KOPT-K1 (cell line): ENCODE data around the gene KCTD1.
A peak's percentile ranks its signal among the peaks of the same experiment; 100 is the strongest.

Experiments
- H3K27ac ChIP-seq: fragments of 200-600 bp; sonication (generic); 2 replicates; pipeline ENCODE4 v1.5.1; 2016; ENCODE audit warnings: antibody characterized with exemption, mild to moderate bottlenecking, low read depth, low read length; ENCODE audit not compliant: poor library complexity, severe bottlenecking
- H3K36me3 ChIP-seq: fragments of 200-600 bp; sonication (generic); 2 replicates; pipeline ENCODE4 v1.5.1; 2017; ENCODE audit warnings: antibody characterized with exemption, mild to moderate bottlenecking, low read length, moderate library complexity; ENCODE audit not compliant: insufficient read depth
- H3K9me3 ChIP-seq: fragments of 200-600 bp; sonication (generic); 2 replicates; pipeline ENCODE4 v1.5.1; 2017; ENCODE audit warnings: antibody characterized with exemption, low read length, mild to moderate bottlenecking; ENCODE audit not compliant: insufficient read depth, poor library complexity, severe bottlenecking

KCTD1 gene

DNA sequence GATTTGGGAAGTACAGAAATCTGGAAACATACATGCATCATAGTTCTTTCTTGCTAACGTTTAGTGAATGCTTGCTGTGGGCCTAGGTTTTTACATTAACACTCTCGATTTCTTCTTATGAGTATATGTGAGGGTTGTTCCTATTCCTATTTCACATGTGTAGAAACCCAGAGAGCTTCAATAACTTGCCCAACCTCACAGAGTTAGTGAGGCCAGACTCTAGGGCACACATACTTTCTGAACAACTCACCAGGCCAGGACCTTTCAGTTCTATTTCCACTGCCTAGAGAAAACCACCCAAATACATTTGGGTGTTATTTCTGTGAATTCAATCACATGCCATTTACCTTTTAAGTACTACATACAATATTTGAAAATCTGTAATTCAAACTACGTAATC is 8.2 kb upstream of the KCTD1 start:
- no peaks in the 10 kb centered on the region for H3K9me3 ChIP-seq
- no peaks in the 10 kb centered on the region for H3K36me3 ChIP-seq
- H3K27ac ChIP-seq = no peak overlapping the region

DNA sequence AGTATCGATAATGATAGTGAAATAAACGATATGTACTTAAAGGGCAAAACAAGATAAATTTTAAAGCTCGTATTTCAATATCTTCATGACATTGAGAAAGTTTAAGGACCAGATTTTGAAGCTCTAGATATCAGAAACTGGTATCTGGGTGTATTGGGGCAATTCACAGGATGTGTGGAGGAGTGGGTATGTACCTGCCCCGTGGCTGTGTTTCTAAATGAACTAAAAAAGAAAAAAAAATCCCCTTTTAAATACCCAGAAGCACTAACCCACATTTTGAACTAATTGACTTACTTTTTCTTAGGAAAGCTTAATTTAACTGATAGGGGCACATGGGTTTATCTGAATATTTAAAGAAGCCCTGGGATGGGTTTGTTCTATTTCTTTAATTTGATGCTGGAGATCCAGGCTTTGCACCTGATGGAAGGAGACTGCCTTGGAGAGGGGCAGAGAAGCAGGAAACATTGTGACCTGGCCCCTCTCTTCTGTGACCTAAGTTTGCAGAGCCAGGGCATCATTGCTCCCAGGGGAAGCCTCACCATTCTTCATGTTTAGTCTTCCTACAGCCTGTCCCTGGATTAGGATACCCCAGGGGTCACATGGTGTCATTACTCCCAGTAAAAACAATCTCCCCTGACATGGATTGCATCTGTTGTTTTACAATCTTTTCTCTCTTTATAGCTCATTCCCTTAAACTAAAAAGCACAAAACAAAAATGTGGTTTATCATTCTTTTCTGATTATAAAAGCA is 7.6 kb upstream of the KCTD1 start:
- Histone ChIP-seq H3K9me3 (no peaks in the 10 kb centered on the region), H3K27ac (no peak overlapping the region), H3K36me3 (no peaks in the 10 kb centered on the region)

DNA sequence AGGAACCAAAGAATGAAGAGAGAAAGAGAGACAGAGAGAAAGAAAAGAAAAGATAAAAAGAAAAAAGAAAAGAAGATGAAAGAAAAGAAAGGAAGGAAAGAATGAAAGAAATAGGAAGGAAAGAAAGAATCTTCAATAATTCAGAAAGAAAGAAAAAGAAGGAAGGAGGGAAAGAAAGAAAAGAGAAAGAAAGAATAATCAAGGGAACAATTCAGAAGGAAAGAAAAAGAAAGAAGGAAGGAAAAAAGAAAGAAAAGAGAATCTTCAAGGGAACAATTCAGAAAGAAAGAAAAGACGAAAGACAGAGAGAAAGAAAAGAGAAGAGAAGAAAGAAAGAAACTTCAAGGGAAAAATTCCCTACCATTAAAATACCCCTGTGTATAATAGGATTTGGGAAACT is 5.6 kb upstream of the KCTD1 start:
- no peaks in the 10 kb centered on the region for H3K36me3 ChIP-seq
- no peak overlapping the region for H3K27ac ChIP-seq
- no peaks in the 10 kb centered on the region for H3K9me3 ChIP-seq

DNA sequence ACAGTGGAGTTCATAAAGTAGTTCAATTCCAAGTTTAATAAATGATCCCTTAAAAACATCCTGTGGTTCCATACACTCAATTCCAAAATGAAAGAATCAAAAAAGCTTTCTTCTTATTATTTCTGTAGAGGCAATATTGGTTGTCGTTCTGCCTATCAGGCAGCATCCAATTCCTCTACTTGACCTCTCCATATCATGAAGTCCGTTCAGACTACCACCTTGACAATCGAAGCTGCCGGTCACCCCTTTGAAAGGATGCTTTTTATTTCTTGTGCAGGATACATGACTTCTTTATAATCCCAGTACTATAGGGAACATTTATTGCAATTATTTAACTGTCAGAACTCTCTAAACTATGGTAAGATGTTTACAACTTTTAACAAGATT is 3.3 kb upstream of the KCTD1 start:
- no peaks in the 10 kb centered on the region for H3K9me3 ChIP-seq
- no peaks in the 10 kb centered on the region for H3K36me3 ChIP-seq
- no peak overlapping the region for H3K27ac ChIP-seq

DNA sequence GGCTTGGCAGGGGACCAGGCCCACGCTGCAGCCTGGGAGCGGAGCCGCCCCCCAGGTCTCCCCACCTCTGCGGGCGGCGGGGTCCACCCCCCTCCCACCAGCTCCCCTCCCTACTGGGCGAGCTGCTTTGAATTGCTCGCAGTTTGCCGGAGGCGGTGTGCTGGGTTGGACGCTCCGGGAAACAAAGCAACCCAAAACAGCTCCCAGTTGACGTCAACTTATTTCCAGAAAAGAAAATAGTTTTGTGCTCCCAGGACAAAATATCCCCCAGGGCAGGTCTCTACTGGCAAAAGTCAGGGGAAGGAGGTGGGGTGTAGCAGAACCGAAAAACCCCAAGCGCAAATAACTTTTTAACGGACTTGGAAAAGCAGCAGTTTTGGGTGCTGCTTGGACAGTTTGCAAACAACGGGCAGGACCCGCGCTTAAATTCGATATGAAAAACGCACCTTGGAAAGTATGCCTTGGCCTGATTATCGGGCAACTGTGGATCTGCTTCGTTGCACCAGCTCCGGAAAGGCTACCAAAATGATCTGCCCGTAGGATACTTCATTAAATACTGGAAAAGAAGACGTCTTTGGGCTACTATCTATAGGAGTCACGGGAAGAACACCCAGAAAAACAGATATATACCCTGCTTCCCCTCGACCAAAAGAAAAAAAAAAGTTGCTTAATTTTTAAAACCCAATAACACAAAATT is 2.8 kb upstream of the KCTD1 start:
- Histone ChIP-seq H3K36me3 (no peaks in the 10 kb centered on the region), H3K27ac (no peak overlapping the region), H3K9me3 (no peaks in the 10 kb centered on the region)

DNA sequence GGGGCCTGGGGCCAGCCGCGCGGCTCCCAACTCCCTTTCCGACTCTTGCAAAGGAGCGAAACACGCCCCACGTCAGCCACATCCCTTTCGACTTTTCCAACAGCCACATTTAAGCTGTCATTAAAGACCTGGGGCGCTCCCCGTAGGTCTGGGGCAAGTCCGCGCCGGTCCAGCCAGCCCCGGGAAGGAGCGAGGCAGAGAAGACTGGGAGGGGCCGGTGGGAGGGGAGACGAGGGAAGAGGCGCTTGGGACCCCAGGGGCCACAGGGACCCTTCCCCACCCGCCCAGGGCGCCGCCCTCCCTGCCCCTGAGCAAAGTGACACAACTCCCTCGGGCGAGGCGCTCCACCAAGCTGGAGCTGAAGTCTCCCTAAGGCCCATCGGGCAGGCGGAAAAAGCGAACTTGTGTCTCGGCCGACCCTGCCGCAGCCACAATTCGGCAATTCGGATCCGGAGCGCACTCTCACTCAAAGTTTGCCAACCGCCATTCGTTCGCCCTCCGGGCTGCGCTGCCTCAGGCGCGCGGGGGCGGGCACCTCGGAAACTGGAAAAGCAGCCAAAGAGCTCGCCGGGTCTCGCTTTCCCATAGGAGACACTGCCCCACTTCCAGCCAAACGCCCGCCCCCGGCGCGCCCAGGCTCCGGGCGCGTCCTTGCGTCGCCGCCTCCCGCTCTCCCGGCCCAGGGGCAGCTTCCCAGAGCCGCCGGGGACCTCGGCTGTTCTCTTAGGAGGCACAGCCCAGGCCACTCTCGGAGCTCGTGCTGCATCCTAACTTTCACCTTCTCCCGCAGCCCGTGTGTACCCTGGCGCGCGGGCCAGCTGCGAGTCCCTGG is 1.1 kb upstream of the KCTD1 start:
- peak overlapping the region; percentile 72 for H3K27ac ChIP-seq

DNA sequence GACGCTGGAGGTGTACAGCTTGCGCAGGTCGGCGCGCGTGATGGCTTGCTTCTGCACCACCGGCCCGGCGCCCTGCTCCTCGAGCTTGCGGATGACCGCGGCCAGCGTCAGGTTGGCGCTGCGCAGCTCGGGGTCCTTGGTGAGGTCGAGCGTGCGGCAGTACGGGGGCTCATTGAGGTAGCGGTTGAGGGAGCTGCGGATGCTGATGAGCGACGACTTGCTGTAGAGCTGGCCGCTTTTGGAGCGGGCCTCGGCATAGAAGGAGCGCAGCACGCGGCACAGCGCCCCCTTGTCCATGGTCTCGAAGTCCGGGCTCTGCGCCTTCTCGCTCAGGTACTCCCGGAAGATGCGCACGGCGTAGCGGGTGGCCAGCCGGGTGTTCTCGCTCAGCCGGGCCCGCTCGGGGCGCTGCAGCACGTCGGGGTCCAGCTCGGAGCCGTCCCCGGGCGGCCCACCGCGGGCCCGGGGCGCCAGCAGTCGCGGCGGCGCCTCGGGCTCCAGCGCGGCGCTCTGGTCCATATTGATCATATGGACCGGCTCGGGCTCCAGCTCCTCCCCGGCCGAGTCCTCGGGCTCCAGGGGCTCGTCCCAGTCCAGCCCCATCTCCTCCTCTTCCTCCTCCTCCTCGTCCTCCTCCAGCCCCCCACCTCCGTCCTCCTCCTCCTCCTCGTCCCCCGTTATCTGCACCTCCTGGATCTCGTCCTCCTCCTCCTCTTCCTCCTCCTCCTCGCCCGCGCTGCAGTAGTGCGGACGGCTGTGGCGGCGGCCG is 523 bp downstream of the KCTD1 start:
- no peaks in the 10 kb centered on the region for H3K36me3 ChIP-seq
- H3K27ac ChIP-seq = peak overlapping the region; percentile 72
- H3K9me3 ChIP-seq = no peaks in the 10 kb centered on the region

More for the DNA sequence above, 1.1 kb upstream of the KCTD1 start:
- H3K36me3 ChIP-seq = no peaks in the 10 kb centered on the region
- no peaks in the 10 kb centered on the region for H3K9me3 ChIP-seq

DNA sequence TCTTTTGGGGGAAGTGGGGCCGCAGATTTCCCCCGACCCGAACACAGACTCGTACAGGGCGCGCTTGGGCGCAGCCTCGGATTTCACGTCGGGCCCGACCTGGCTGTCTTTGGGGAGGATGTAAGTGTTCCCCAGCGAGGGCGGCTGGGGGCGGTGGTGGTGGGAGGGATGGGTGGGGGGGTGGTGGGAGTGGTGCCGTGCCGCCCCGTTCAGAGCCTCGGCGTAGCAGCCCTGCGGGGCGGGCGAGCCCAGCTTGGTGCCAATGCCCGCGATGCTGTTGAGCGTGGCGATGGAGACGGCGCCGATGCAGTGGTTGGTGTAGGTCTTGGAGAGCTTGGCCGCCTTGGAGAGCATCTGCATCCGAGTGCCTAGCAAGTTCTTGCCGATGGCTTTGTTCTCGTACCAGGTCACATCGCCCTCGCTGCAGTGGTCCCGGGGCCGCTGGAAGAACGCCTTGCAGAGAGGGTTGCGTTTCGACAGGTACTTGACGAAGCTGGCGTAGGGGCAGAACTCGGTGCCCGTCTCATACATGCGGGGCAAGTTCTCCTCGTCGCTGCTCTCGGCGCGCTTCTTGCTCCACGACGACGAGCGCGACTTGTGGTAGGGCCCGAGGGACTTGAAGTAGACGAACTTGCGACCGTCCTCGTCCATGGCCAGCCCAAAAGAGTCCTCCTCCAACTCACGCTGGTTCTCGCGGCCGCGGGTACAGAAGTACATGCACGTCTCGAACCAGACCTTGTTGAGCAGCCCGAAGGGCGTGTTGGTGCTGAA is 1.3 kb downstream of the KCTD1 start:
- Histone ChIP-seq H3K27ac (no peak overlapping the region), H3K9me3 (no peaks in the 10 kb centered on the region), H3K36me3 (no peaks in the 10 kb centered on the region)

DNA sequence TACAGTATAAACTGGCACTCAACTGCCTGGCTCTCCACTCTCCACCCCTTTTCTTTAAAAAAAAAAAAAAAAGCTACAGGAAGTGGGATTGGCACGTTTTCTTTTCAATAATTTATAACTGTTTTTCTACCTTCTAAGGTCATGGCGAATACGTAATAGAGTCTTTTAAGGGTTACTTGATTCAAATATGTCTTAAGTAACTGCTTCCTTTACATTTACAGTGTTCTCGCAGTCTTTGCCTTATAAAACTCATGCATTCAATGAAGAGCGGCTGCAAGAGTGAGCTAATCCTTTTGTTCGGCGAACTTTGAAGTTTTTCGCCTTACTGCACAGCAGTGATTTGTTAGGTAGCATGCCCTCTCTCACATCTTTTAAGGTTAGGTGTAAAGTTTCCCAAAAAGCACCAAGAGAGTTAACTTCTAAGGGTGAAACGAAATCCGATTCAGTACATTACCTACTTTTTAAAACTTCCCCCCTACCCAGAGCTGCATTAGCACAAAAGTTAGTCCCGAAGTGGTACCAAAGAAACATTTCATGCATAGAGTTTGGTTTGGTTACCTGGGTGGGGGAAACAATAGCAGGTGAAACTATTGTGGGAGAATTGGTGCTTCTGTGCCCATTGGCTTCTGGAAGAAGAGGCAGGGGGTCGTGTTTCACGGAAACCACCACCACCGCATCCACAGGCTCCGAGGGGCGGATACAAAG is 2.0 kb downstream of the KCTD1 start:
- H3K27ac ChIP-seq = no peak overlapping the region
- H3K9me3 ChIP-seq = no peaks in the 10 kb centered on the region
- H3K36me3 ChIP-seq = no peaks in the 10 kb centered on the region

DNA sequence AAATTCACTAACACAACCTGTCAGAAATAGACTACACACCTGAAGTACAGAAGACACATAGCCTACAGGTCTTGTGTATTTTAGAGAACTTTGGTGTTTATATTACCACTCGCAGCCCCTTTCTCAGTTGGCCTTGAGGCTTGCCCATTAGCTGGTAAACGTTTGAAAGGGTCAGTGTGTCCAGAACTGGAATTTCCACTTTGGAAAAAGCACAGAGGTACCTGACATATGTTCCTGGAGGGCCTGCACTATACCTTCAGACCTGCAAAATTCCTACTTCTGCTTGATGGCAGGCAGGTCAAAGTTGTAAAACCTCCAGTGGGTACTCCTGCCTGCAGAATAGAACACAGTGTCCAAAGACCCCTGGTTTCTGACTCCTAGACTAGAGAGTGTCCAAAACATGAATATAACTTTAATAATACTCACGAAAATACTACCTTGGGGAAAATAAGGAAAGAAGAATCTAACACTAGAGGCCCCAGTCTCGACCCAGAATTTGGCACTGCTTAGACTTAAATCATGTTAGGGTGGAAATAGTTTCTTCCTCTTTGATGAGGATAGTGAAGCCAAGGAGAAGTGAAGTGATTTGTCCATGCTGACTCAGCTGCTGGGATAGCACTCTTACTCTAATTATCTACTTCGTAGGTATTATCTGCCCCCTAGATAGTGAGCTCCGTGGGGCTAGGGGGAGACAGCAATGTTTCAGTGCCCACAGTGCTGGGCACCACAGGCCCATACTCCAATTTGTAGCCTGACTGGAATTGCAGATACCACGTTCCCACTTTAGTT is 2.8 kb downstream of the KCTD1 start:
- no peaks in the 10 kb centered on the region for H3K9me3 ChIP-seq
- H3K36me3 ChIP-seq = no peaks in the 10 kb centered on the region
- peak overlapping the region; percentile 1 for H3K27ac ChIP-seq

DNA sequence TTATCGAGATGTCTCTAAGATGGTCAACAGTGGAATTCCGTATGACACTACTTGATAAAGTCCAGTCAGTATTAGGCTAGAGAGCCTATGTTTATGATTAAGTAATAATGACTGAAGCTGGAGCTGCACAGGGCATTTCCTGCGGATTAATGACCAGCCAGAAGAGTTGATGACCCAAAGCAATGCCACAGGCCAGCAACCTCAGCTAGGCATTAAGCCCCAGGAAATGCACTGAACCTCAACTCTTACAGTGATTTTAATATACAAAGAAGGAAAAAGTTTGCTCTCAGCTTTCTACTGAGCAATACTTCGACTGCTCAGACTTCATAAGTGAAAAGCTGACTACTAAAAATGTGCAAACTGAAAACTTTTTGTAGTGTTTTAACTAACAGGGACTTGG is 3.9 kb downstream of the KCTD1 start:
- Histone ChIP-seq H3K27ac (no peak overlapping the region), H3K36me3 (no peaks in the 10 kb centered on the region), H3K9me3 (no peaks in the 10 kb centered on the region)

DNA sequence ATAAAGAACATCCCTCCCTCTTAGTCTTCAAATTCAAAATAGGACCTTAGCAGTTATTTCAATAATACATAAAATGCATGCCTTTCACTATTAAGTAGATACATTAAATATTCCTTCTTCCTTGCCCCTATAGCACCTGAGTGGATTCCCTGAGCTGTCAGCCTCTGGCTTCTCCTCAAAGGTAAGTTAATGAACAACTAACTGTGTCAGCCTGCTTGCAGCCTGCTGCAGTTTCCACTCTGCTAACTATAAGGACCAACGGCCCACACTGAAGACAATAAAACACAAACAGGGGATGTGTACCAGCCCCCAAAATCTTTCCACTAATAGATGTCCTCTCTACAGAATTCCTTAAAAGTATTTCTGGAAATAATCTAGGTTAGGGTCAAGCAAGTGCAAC is 5.0 kb downstream of the KCTD1 start:
- no peak overlapping the region for H3K27ac ChIP-seq

DNA sequence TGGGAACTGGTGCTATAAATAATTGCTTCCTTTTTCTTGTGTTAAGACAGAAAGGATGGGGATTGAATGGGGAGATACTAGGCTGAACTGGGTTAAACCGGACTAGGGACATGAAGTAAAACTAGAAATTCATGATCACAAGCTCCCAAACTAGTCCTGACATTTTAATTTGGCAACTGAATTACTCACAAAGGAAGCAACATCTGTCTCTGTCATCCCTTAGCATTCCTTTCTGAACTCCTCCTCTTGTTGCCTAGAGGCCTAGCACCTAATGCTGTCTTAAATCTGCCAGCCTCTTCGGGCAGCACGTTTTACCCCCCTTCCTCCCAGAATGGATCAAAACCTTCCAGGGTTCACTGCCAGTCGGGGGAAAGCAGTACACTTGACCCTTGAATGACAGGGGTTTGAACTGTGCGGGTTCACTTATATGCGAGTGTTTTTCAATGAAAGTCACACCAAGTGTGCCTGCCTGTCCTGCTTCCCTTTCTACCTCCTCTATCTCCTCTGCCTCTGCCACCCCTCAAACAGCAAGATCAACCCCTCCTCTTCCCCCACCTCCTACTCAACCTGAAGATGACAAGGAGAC is 8.2 kb downstream of the KCTD1 start:
- H3K36me3 ChIP-seq = no peaks in the 10 kb centered on the region

More for the DNA sequence above, 5.0 kb downstream of the KCTD1 start:
- Histone ChIP-seq H3K36me3 (no peaks in the 10 kb centered on the region), H3K9me3 (no peaks in the 10 kb centered on the region)

More for the DNA sequence above, 8.2 kb downstream of the KCTD1 start:
- Histone ChIP-seq H3K9me3 (no peaks in the 10 kb centered on the region), H3K27ac (peak overlapping the region; percentile 13)
